SK-N-MC (cell line): ENCODE results near the gene STRN4.

ENCODE experiments used
- EZH2 ChIP-seq: fragments of 200-600 bp; sonication (generic); IDR thresholded peaks from one replicate; pipeline ENCODE4 v1.6.1; 2017; ENCODE audit warnings: antibody characterized with exemption
- POLR2AphosphoS5 ChIP-seq: IDR thresholded peaks from 2 replicates; pipeline ENCODE4 v1.6.1; 2012; ENCODE audit warnings: mild to moderate bottlenecking, low read depth, low read length, borderline replicate concordance

GRCh38 chr19:46720503-46721239 is 25.6 kb downstream of the STRN4 start:
- TF ChIP-seq EZH2 (no peak), POLR2AphosphoS5 (no peak)
